AG09319 (cell line): ENCODE measurements around the gene MYH10.

Experiments
- DNase-seq: peaks from one replicate; pipeline ENCODE4 v3.0.0-alpha.2; 2010; ENCODE audit warnings: low read depth; ENCODE audit errors: extremely low read depth
- CTCF ChIP-seq: IDR thresholded peaks from 2 replicates; pipeline ENCODE4 v1.5.1; 2011; ENCODE audit warnings: low read depth, mild to moderate bottlenecking, inconsistent platforms, low read length, moderate library complexity

Gene MYH10

GRCh38 chr17:8462564-8462963 lies 168.0 kb downstream of the MYH10 start:
- TF ChIP-seq CTCF: no peak
- no peak for DNase-seq

- no peak for TF ChIP-seq CTCF
- DNase-seq: no peak
These were observed 170.7 kb downstream of the MYH10 start for GRCh38 chr17:8459831-8460230.

DNA sequence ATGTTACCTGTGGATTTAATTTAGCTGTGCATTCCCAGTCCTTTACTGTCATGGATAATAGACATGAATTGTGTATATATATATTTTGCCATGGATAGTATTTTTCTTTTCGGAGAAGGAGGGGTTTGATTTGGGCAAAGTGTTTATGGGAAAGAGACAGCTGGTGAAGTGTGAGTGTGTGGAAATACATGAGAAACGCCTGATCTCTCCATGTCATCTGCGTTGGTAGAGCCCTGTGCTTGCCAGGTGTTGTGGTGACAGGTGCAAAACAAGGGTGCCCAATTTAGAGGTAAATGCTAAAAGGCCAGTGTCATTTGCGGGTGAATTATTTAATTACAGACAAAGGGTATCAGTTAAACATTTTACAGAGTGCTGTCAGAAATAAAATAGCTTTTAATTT lies 171.4 kb downstream of the MYH10 start:
- DNase-seq: no peak
- no peak for TF ChIP-seq CTCF

DNA sequence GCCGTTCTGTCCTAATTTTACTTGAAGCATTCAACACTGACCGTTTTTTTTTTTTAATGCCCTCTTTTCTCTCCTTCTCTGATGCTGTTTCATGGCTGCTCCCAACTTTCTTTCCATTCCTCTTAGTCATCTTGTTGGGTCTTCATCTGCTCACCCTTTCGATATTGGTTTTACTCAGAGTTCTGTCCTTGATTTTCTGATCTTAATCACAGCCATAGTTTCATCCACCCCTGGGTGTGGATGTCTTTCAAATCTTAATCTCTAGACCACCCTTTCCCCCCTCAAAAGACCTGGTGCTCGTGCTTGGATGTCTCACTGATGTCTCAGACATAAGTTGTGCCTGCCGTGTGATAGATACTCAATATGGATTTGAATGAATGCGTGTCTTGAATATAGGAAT lies 172.4 kb downstream of the MYH10 start:
- no peak for TF ChIP-seq CTCF
- DNase-seq: no peak

DNA sequence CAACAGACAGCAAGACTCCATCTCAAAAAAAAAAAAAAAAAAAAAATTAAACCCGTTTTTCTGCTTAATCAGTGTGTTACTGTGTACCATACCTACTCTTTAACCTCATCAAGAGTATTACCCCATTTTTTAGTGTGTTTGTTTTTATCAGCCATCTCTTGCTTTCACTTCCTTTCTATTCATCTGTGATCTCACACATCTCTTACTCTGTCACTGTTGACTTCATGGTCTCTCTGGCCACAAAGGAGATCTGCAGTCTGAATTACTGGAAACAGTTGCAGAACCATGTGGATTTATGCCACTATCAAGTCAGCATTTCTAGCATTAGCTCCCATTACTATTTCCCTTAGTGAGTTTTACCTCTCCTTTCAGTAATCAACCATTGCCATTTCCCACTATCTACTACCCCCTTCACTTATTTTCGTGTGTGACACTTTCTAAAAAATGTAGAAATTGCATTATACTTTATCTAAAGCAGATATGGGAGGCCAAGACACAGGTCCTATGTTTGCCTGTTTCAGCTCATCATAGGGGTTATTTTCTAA lies 174.8 kb downstream of the MYH10 start:
- DNase-seq: no peak

DNA sequence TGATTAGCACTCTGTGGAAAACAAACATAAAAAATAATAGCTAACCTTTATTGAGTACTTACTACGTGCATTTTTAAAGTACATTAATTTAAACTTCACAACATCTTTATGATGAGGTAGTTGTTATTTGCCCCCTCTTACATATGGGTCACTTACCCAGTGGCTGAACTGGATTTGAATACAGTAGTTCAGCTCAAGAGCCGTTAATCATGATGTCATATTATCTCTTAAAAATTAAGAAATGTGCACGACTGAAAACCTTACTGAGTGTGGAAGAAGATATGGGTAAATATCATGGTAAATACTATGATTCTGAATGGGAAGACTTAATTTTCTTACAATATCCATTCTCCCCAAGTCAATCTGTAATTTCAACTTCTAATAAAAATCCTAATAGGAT lies 177.2 kb downstream of the MYH10 start:
- TF ChIP-seq CTCF: no peak
- DNase-seq: no peak

More for the DNA sequence above, 174.8 kb downstream of the MYH10 start:
- TF ChIP-seq CTCF: no peak

DNA sequence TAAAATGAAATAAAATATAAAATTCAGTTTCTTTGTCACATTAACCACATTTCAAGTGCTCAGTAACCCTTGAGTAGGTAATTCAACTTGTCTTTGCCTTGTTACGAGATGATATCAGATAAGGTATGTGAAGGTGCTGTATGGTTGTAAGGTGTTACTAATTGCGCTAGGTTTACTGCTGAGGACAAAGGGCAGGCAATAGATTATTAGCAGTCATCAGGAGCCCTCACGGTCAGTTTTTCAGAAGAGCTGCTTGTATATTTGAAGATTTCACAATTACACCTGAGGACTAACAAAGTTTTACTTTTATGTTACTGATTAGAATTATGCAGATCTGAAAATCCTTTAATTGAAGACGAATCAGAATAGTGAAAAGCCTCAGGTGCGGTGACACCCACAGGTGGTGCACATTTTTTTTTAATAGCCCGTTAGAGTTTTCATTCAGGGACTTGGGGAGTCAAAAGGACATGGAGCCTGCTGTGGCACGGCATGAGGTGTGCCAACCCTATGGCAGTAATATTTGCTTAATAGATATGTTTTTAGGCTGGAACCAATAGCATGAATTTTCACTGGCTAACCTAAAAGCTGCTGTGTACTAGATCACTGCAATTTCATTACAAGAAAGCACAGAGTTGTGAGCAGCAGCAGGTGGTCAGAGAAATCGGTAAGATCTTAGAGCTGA lies 178.5 kb downstream of the MYH10 start:
- TF ChIP-seq CTCF: no peak
- no peak for DNase-seq
